ENCODE measurements around the gene RAB35.

The RAB35 gene

DNA sequence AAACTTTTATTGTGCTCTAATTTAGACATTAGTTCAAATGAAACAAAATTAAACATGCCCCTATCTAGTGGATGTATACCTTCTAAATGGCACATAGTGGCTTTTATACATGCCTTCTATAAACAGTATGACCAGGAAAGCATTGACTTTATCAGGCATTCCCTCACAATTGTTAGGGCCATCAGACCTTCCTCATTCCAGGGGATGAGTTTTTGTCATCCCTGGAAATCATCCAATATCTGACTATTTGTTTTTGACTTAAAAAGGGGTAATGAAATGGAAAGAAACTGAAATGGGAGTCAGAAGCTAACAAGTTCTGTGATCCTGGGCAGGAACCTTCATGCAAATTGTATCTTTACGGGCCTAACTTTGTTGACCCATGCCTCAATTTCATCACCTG is 69.5 kb downstream of the RAB35 start:
- TF ChIP-seq, protein P1, sequence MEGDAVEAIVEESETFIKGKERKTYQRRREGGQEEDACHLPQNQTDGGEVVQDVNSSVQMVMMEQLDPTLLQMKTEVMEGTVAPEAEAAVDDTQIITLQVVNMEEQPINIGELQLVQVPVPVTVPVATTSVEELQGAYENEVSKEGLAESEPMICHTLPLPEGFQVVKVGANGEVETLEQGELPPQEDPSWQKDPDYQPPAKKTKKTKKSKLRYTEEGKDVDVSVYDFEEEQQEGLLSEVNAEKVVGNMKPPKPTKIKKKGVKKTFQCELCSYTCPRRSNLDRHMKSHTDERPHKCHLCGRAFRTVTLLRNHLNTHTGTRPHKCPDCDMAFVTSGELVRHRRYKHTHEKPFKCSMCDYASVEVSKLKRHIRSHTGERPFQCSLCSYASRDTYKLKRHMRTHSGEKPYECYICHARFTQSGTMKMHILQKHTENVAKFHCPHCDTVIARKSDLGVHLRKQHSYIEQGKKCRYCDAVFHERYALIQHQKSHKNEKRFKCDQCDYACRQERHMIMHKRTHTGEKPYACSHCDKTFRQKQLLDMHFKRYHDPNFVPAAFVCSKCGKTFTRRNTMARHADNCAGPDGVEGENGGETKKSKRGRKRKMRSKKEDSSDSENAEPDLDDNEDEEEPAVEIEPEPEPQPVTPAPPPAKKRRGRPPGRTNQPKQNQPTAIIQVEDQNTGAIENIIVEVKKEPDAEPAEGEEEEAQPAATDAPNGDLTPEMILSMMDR (IDR thresholded peaks at IDR 0.05): no peak

All from LNCAP (cell line).